GM12891 (cell line): ENCODE results near the gene ATG14.

Experiments used
- POLR2A ChIP-seq: IDR thresholded peaks from 2 replicates; pipeline ENCODE4 v1.6.1; 2011; ENCODE audit warnings: low read depth, low read length, control low read depth
- POLR2AphosphoS5 ChIP-seq: IDR thresholded peaks from 2 replicates; pipeline ENCODE4 v1.6.1; 2011; ENCODE audit warnings: low read depth, low read length, control low read depth
- TAF1 ChIP-seq: IDR thresholded peaks from 2 replicates; pipeline ENCODE4 v1.6.1; 2011; ENCODE audit warnings: low read depth, low read length, control low read depth

- TF ChIP-seq POLR2A (no peak), POLR2AphosphoS5 (no peak), TAF1 (no peak)
Measured at GRCh38 chr14:55448141-55448614, 36.5 kb upstream of the ATG14 start.
